ENCODE results near the gene FZR1.

FZR1 gene

DNA sequence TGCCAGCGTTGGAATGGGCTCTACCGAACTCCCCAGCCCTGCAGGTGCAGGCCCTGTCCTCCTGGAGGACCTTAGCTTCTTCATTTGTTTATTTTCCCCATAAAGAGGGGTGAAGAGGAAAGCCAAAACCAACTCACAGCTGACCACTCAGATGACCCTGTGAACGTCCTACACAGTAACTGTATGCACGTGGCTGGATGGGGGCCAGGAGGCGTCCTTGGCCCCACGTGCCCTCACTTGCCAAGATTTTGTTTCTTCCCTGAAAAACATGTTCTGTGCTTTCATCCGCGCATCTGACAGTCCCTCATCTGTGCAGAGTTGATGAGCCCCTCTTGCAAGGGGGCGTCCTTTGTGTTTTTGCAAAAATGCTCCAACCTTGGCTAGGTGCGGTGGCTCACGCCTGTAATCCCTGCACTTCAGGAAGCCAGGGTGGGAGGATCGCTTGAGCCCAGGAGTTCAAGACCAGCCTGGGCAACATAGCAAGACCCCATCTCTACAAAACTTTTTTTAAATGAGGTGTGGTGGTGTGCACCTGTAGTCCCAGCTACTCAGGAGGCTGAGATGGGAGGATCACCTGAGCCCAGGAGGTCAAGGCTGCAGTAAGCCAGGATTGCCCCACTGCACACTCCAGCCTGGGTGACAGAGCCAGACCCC lies 27.6 kb downstream of the FZR1 start:
- DNase-seq = no peak

DNA sequence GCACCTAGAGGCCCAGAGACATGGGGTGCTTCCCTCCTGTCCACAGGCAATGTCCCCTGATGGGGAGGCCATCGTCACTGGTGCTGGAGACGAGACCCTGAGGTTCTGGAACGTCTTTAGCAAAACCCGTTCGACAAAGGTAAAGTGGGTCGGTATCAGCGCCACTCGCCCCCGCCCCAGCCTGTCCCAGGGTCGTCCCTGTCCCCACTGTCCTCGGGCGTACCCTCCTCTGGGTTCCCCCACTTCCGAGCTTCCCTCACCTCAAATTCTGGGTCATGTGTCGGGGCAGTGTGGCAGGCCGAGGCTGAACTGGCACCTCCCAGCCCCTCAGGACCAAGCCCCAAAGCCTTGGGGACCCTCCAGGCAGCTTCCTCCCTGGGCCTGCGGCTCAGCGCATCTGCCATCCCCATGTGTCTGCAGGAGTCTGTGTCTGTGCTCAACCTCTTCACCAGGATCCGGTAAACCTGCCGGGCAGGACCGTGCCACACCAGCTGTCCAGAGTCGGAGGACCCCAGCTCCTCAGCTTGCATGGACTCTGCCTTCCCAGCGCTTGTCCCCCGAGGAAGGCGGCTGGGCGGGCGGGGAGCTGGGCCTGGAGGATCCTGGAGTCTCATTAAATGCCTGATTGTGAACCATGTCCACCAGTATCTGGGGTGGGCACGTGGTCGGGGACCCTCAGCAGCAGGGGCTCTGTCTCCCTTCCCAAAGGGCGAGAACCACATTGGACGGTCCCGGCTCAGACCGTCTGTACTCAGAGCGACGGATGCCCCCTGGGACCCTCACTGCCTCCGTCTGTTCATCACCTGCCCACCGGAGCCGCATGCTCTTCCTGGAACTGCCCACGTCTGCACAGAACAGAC lies 28.5 kb downstream of the FZR1 start:
- no peak for DNase-seq

DNA sequence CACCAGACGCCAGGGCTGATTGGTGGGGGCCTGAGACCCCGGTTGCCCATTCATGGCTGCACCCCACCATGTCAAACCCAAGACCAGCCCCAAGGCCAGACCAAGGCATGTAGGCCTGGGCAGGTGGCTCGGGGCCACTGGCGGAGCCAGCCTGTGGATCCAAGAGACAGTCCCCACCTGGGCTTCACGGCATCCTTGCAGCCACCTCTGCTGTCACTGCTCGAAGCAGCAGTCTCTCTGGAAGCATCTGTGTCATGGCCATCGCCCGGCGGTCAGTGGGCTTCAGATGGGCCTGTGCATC lies 29.1 kb downstream of the FZR1 start:
- DNase-seq = no peak

DNA sequence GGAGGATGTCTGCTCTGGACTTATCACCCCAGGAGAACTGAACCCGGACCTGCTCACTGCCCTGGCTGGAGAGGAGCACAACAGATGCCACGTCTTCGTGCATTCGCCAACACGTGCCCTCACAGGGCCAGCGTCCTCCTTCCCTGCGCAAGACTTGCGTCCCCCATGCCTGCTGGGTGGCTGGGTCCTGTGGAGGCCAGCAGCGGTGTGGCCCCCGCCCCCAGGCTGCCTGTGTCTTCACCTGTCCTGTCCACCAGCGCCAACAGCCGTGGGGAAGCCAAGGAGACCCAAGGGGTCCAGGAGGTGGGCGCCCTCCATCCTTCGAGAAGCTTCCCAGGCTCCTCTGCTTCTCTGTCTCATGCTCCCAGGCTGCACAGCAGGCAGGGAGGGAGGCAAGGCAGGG lies 29.5 kb downstream of the FZR1 start:
- DNase-seq = no peak

DNA sequence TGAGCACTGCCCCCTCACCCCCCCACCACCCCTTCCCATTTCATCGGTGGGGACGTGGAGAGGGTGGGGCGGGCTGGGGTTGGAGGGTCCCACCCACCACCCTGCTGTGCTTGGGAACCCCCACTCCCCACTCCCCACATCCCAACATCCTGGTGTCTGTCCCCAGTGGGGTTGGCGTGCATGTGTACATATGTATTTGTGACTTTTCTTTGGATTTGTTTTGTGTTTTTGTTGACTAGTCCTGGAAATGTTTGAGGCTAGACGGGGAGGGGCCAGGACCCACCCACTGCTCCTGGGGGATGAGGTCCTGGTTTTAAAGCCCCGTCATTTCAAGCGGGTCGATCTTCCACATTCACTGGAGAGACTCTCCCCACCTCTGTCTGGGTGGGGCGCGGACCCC lies 29.9 kb downstream of the FZR1 start:
- no peak for DNase-seq

DNA sequence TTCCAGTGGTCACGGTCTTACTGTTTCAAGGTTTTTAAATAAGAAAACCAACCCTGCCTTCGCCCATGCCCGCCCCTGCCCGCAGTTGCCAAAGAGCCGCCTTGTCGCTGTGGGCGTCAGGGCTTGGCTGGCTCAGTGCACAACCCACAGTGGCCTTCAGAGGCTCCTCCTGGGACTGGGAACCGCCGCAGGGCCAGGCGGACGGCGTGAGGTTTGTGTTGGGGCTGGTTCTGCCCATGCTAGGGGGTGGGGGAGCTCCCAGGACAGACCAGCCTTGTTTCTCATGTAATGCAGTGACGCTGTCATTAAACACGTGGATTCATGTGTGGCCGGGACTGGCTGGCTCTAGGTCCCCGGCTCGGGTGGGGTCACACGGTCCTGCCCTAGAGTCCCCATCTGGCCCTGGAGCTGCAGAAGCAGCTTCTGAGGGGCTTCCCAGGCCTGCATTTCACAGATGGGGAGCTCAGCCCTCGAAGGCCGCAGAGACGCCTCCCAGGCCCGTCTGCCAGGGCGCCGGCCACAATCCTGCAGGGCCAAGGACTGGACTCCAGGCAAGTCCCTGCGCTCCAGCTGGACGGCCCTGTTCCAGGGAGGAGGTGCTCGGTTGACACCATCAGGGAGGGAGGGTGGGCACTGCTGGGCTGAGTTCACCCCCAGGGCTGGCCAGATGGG lies 30.5 kb downstream of the FZR1 start:
- no peak for DNase-seq

DNA sequence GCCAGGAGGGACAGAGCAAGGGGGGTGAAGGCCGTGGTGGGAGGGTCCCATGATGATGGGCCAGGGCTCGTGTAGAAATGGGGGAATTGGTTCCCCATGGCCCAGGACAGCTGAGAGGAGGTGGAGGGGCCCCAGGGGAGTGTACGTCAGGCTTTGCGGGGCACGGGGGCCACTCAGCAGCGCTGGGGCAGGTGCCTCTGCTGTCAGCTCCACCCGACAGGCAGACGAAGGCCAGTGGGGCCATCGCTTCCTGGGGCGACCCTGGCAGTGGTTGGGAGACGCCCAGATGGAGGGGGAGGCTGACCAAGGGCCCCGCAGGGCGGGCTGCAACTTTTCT lies 31.0 kb downstream of the FZR1 start:
- DNase-seq = no peak

DNA sequence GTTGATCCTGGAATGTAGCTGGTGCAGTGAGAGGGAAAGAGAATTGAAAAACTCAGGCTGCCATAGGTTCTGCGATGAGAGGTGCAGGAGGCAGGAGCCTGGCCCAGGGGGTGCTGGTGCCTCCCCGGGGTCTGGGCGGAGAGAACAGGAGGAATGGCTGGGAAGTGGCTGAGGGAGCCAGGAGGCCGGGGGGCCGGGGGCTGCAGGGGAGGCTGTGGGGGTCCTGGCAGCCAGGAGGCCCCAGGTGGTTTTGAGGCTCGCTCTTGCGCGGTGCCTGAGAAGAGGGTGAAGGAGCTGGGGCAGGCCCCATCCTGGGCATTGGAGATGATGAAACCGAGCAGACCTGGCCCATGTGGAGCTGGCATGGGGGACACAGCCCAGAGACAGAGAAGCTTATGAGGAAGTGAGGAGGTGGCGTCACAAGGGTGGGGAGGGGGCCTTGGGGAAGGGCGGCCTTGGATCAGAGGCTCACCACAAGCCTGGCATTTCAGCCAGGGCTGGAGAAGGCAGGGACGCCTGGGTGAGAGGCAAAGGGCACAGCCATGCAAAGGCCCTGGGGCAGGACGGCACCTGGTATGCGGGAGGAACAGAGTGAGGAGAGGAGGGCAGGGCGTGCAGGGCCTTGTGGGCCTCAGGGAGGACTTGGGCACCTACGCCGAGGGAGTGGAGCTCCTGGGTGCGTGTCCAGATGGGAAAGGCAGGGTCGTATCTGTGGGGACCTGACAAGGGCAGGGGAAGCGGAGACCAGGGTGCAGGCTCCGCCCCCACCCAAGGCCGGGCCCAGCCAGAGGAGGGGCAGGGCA lies 31.5 kb downstream of the FZR1 start:
- DNase-seq = no peak

DNA sequence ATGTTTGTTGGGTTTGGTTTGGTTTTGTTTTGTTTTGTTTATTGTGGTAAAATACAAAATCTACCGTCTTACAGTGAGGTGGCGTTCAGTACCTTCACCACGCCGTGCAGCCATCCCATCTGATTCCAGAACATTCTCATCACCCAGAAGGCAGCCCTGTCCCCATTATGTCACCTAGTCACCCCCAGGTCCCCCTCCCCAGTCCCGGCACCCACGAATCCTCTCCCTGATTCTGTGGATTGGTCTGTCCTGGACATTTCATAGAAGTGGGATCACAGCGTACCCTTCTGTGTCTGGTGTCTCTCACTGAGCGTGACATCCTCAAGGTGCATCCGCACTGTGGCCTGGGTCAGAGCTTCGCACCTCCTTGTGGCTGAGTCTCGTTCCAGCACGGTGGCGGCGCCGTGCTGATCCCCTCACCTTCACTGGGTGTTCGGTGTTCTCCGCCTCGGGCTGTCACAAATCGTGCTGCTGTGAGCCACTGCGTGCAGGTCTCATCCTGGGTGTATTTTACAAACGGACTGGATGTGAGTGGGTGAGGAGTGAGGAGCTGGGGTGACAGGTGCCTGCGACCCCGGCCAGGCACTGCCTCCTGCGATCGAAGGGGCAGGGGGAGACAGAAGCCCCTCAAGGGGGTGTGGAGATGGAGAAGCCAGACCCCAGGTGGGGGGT lies 32.3 kb downstream of the FZR1 start:
- no peak for DNase-seq

DNA sequence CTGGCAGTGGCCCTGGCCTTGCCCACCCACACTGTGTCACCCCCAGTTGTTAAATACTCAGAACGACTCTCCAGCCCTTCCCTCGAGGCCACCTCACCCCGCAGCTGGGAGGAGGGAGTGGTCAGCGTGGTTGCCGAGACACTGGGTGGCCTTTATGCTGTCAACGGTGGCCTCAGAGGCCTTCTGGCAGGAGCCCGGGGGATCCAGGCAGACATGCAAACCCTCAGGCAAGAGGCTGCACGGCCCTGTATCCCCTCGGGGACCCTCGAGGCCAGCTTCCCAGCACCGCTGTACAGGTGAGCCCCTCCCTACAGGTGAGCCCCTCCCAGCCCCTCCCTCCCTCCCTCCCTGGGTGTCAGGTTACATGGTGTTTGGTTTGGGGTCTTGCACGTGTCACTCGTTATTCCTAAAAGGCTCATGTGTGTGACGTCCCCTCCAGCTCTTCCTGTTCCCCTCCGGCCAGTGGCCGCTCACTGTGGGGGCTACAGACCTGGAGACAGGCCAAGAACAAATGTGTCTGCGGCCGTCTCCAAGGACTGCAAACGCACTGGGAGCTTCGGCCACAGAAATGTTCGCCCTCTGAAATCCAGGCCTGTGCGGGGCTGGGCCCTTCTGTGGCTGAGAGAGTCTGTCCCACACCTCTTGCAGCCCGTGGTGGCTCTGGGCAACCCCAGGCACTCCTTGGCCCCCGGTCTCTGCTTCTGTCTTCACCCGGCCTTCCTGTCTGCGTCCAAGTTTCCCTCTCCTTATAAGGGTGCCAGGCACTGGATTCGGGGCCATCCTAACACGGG lies 33.0 kb downstream of the FZR1 start, which contains the start of gene TEKTIP1:
TEKTIP1 (plus strand) TSS at position 210 of the 791 bp plus-strand sequence; CDS start at position 214, 4 bp downstream.
- no peak for DNase-seq

DNA sequence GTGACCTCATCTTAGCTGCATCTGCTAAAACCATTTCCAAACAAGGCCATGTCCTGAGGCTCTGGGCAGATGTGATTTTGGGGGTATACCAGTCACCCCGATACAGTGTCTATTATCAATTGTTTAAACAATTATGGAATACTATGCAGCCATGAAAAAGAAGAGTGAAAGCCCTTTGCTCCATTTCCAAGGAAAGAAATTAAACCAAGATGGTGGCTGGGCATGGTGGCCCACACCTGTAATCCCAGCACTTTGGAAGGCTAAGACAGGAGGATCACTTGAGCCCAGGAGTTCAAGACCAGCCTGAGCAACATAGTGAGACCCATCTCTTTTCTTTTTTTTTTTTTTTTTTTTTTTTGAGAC lies 33.6 kb downstream of the FZR1 start:
- no peak for DNase-seq

DNA sequence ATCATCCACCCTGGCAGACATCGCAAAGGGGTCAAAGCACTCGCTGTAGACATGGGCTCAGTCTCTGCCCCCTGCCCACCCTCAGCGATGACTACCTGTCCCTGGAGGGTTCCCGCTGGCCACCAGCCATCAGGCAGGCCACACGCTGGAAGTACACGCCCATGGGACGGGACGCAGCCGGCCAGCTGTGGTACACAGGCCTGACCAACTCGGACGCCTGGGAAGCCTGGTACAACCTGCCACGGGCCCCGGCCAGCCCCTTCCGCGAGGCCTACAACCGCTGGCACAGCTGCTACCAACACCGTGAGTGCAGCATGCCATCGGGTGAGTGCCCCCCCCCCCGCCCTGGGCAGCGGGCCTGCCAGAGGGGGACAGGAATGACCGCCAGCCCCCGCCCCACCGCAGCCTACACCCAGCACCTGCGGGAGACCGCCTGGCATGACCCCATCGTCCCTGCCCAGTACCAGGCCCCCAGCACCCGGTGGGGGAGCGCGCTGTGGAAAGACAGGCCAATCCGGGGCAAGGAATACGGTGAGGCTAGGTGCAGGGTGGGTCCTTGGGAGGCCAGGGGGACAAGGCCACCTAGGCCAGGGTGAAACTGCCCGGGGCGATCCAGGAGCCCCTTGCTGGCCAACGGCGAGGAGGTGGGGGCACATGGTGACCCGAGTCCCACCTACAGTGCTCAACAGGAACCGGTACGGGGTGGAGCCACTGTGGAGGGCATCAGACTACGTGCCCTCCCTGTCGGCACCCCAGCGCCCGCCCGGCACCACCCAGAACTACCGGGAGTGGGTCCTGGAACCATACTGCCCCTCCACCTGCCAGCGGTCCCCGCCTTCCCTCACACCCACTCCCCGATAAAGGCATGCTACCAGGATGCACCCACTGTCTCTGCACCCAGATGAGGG lies 37.3 kb downstream of the FZR1 start:
- no peak for DNase-seq

DNA sequence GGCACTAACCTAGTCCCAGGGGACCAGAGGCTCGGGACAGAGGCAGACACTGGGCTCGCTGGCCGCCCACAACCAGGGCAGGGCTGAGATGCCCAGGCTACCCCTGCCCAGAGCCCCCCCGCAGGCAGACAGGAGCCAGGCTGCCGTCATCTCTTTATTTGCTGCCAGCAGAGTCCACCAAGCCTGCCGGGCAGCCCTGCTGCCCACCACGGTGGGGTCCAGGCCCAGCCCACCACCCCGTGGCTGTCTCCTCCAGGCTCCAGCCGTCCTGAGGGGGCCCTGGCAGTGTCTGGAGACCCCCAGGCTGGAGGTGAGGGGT lies 37.9 kb downstream of the FZR1 start:
- no peak for DNase-seq

DNA sequence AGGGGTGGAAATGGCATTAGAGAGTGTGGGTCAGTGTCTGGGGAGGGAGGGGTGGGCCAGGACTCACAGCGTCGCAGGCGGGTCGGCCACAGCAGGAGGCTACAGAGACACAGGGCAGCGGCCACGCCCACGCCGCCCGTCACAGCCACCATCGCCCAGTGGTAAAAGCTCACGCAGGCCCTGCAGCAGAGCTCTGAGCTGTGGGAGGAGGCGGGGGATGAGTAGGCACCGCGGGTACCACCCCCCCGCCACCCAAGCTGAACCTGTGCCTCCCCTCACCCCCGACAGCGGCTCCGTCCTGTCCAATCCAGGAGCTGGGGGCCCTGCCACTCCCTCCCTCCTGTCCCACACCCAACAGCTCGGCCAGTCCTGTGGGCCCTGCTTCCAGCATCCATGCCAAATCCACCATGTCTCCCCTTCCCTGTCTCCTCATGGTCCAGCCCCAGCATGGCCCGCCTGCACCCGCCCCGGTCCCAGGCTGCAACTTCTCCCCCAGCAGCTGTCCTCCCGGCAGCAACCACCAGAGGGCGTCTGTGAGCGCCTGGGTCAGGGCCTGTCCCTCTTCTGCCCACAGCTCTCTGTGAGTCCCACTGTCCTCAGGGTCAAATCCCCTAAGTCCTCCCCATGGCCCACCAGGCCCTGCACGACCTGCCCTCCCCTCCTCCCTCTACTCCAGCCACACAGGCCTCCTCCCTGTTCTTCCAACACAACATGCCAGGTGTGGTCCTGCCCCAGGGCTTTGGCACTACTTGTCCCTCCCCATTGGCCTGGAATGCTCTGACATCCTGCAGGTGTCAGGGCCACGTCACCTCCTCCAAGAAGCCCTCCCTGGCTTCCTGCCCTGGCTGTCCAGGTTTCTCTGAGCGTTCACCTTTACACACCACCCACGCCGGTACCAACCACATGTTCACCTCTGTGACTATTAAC lies 38.9 kb downstream of the FZR1 start:
- DNase-seq = peak; percentile 63

DNA sequence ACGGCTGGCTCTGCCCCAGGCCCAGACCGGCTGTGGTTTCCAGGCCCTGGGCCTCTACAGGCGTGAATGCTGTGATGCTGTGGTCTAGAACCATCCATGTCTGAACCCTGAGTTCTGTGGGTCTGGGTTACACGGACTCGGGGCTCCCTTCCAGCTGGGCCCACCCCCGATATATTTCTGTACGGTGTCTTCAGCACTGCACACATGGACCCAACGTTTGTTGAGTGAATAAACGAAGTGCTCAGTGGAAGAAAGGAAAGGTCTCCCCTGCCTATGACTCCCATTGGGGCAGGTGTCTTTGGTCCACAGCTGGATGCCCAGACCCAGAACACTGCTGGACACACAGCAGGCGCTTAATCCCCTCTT lies 39.5 kb downstream of the FZR1 start:
- no peak for DNase-seq

DNA sequence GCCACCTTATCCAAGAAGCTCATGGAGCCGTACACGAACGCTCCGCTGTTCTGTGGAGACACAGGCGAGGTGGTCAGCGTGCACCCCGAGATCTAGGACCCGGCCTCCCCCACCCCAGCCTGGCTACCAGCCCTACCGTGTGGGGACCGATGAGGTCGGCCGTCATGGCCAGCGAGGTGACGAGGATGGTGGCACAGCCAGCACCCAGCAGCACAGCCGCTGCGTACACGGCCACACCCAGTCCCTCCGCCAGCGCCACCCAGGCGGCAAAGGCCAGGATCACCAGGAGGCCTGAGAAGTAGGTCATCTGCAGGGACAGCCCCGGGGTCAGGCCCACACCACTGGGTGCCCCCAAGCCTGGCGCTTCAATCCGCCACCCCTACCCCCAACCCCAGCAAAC lies 40.0 kb downstream of the FZR1 start:
- DNase-seq = no peak

DNA sequence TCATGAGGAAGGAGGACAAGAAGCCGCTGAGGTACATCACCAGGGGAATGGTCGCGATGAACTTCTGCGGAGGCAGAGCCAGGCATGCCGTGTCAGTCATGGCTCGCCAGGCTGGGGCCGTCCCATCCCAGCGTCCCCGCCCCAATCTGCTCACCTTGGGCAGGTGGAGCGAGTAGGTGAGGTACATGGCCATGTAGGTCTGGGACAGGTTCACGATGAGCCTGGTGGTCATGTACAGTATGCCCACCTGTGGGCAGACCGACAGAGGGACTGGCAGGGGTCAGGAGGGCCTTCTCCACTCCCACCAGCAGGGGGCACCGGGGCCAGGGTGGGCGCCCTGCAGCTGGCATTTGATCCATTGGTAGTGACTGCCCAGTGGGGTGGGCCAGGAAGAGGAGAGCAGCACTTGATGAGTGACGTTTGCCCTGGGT lies 41.2 kb downstream of the FZR1 start:
- peak; percentile 39 for DNase-seq

DNA sequence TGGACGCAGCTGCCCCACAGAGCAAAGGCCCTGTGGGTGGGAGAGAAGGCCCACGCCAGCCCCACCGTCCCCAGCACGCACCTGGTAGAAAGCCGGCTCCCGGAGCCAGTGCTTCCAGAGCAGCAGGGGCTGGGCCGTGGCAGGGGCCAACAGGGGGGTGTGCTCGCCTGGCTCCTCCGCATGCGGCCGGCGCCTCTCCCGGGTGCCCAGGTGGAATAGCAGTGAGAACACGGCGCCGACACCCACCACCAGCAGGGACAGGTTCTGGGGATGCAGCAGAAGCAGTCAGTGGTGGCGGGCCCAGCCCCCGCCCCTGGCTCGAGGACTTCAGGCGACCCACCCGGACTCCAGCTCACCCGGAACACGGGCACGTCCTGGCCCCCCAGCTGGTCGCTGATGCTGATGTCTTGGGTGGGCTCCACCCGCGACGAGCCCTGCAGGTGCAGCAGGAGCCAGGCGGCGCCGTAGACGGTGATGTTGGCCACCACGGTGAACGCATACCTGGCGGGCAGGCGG lies 41.7 kb downstream of the FZR1 start:
- no peak for DNase-seq

DNA sequence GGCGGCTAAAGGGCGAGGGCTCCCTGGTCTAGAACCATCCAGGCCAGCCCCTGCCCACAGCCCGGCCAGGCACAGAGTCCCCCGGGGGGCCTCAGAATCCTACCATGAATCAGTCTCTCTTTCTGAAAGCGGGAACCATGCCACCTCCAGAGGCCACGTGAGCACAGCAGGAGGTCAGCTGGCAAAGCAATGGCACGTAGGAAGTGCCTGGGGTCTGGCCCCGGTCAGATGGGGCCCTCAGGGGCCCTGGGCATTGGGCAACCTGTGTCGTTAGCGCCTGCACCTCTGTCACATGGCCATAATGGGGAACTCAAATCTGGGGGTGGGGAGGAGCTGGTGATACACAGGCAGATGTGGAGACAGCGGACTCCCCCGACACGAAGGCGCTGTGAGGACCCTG lies 42.5 kb downstream of the FZR1 start:
- DNase-seq = no peak

DNA sequence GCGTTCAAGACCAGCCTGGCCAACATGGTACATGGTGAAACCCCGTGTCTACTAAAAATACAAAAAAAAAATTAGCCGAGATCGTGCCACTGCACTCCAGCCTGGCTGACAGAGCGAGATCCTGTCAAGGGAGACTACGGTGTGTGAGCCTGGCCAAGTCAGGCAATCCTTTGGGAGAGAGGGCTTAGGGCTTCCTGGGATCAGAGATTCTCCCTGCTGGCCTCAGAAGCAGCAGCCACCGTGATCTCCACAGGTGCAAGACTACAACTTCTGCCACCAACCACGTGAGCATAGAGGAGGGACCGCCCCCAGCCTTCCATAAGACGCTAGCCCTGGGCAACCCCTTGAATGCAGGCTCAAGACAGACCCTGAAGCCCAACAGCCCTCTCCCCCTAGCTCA lies 43.7 kb downstream of the FZR1 start:
- no peak for DNase-seq

Measured in hematopoietic multipotent progenitor cell treated with erythropoietin and hydrocortisone succinate and interleukin-3 and kit ligand, for 8 days (in vitro differentiated cells).